Peyer's patch (tissue), 4 donors: ENCODE data around the gene MCRIP2. TPM values are rescaled to one million over a fixed set of nuclear protein-coding genes. Genes with fewer than 3 reads are reported as not detected.

Experiments
- DNase-seq, 3 donors: peaks; one replicate each; pipeline ENCODE4 v3.0.0-alpha.2; 2017 to 2019
- H3K27ac ChIP-seq, 4 donors: fragments of 200-600 bp; sonication (generic); one replicate each; pipeline ENCODE4 v1.5.1; 2016 to 2019
- H3K27me3 ChIP-seq, 2 donors: fragments of 200-600 bp; sonication (generic); one replicate each; pipeline ENCODE4 v1.5.1; 2019
- H3K36me3 ChIP-seq, 3 donors: fragments of 200-600 bp; sonication (generic); one replicate each; pipeline ENCODE4 v1.5.1; 2016 to 2019
- H3K4me1 ChIP-seq, 4 donors: fragments of 200-600 bp; sonication (generic); one replicate each; pipeline ENCODE4 v1.5.1; 2016 to 2019
- H3K4me3 ChIP-seq, 4 donors: fragments of 200-600 bp; sonication (generic); 1 replicate in 3 of 4; 2 replicates in 1 of 4; pipeline ENCODE4 v1.5.1; 2016 to 2019; ENCODE audit warnings: mild to moderate bottlenecking in 1 of 4
- H3K9me3 ChIP-seq, 4 donors: fragments of 200-600 bp; sonication (generic); one replicate each; pipeline ENCODE4 v1.5.1; 2016 to 2019; ENCODE audit warnings: mild to moderate bottlenecking in 1 of 4
- CTCF ChIP-seq, 6 experiments: fragments of 450-650 bp in 4 of 6; fragments of 200-600 bp in 2 of 6; sonication (generic) in 1 of 6; IDR thresholded peaks; one replicate each; pipeline ENCODE4 v1.5.1; 2017 to 2019; ENCODE audit warnings: antibody characterized with exemption in 6 of 6, mild to moderate bottlenecking in 3 of 6, moderate library complexity in 1 of 6
- POLR2A ChIP-seq, 2 donors: fragments of 450-650 bp; IDR thresholded peaks; one replicate each; pipeline ENCODE4 v1.5.1; 2017; ENCODE audit warnings: antibody characterized with exemption in 2 of 2, mild to moderate bottlenecking in 2 of 2, moderate library complexity in 2 of 2
- total RNA-seq, 4 donors: library from RNA; depleted of rRNA; stranded (reverse); fragments of >200 nt; gene quantifications; one replicate each; pipeline ENCODE4 v1.1.0, GENCODE V29; 2016

The MCRIP2 gene, protein sequence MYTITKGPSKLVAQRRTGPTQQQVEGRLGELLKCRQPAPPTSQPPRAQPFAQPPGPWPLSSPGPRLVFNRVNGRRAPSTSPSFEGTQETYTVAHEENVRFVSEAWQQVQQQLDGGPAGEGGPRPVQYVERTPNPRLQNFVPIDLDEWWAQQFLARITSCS
- total RNA-seq, result 100 to 1,000 TPM; 114 to 260 (median 222) TPM

DNA sequence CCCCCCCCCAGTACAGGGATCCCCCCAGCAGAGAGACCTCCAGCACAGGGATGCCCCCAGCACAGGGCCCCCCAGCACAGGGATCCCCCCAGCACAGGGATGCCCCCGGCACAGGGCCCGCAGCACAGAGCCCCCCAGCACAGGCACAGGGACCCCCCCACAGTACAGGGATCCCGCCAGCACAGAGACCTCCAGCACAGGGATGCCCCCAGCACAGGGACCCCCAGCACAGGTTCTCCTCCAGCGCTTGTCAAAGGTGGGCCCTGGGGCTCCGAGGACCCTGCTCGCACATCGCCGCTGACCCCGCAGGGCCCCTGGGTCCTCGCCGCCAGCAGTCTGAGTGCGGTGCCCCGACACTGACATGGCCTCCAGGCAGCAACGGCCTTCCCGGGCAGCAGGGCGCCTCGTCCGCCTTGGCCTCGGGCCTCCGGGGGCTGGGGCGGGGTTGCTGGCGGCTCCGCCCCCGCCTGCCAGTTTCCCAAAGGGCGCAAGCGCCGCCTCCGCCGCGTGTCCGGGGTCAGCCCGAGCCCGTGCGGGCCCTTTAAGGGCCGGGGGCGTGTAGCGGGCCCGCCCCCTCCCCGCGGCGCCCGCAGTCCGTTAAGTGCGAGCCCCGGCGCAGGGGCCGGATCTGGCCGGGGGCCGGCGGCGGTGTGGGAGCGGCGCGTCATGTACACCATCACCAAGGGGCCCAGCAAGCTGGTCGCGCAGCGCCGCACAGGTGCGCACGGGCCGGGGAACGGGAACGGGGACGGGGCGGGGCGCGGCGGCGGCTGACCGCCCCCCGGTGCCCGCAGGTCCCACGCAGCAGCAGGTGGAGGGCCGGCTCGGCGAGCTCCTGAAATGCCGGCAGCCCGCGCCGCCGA, at the start of gene MCRIP2:
TSS of gene MCRIP2 (plus strand) at position 503 of the 863 bp plus-strand sequence. CDS start at position 667, 164 bp downstream.
- Histone ChIP-seq H3K4me1 (peaks cover 0 to 35% (median 8%) of the 10 kb centered on the region in 4 donors), H3K27ac (peak within 1 kb of the TSS; percentile 90 to 99 (median 92)), H3K4me3 (peak within 1 kb of the TSS; percentile 70 to 98 (median 82)), H3K9me3 (no peaks in the 10 kb centered on the region), H3K27me3 (no peaks in the 10 kb centered on the region), H3K36me3 (no peaks in the 10 kb centered on the region)
- TF ChIP-seq POLR2A (IDR thresholded peaks at IDR 0.05), result peak; percentile 71 to 76
- TF ChIP-seq CTCF (IDR thresholded peaks at IDR 0.05), result peak in 1 of 6 experiments; percentile 3
- DNase-seq, result peak; percentile 80 to 94 (median 94)

- Histone ChIP-seq H3K9me3 (no peaks in the 10 kb centered on the region), H3K27me3 (no peaks in the 10 kb centered on the region), H3K4me1 (peaks cover 12 to 57% (median 20%) of the 10 kb centered on the region in 4 donors), H3K4me3 (peak overlapping the region in 2 of 4 donors; percentile 92 to 94), H3K27ac (peak overlapping the region in 3 of 4 donors; percentile 79 to 94 (median 93)), H3K36me3 (peaks cover 0 to 9% (median 0%) of the 10 kb centered on the region in 3 donors)
- DNase-seq, result no peak
- TF ChIP-seq CTCF (IDR thresholded peaks at IDR 0.05) (no peak), POLR2A (IDR thresholded peaks at IDR 0.05) (no peak)
Measured at GRCh38 chr16:591892-592517, 49.6 kb upstream of the MCRIP2 start.

DNA sequence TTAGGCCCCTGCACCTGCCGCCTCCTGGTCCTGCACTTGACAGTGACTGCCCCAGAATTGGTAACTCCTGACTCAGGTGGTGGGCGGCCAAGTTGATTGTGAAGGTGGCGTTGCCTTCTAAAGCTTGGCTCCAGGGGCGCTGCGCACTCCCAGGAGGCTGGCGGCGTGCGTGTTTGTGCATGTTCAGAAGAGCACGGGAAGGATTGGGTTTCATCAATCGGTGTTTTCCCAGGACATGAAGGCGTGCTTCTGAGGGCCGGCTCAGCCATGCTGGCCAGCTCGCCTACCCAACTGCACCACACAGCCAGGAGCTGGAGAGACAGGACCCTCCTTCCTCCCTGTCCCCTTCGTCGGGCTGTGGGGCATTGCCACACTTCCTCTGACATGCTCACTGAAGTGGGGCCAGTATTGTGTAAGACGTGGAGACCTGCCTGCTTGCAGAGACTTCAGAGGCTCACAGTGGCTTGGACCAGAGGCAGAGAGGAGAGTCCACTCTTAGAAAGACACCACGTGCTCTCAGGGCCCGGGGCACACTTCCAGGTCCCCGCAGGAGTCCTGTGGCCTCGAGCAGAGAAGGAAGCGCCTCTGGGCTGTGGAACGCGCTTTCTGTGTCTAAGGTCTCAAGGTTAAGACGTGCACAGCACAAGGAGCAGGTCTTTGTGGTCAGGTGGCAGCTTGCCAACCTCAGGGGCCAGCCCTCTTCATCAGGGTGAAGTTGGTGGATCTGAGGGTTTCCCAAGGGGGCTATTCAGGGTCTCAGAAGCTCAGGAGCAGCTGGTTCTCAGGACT, 48.9 kb upstream of the MCRIP2 start:
- TF ChIP-seq CTCF (IDR thresholded peaks at IDR 0.05), result no peak
- TF ChIP-seq POLR2A (IDR thresholded peaks at IDR 0.05), result peak in 1 of 2 donors; percentile 32
- Histone ChIP-seq H3K4me1 (peaks cover 12 to 50% (median 19%) of the 10 kb centered on the region in 4 donors), H3K9me3 (no peaks in the 10 kb centered on the region), H3K27me3 (no peaks in the 10 kb centered on the region), H3K4me3 (peak overlapping the region in 2 of 4 donors; percentile 92 to 94), H3K36me3 (peaks cover 0 to 13% (median 0%) of the 10 kb centered on the region in 3 donors), H3K27ac (peak overlapping the region in 3 of 4 donors; percentile 79 to 94 (median 93))
- DNase-seq, result peak in 2 of 3 donors; percentile 72 to 78

DNA sequence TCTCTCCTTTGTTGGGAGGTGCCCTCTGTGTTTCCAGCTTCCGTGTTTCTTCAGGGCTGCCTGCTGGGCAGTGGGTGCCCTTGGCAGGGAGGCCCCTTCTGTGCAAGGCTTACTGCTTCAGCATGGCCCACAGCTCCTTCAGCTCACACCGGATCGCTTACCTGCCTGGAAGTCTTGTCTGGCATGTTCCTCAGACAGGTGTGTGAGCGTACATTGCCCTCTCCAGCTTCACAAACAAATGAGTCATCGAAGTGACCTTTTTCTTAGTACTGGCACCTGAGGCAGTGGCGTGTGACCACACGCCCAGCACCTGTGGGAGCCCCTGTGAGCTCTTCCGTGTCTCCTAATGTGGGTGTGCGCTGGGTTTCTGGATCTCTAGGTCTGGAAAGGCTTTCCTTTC, 48.2 kb upstream of the MCRIP2 start:
- DNase-seq, result peak in 2 of 3 donors; percentile 77 to 84
- Histone ChIP-seq H3K4me1 (peaks cover 11 to 45% (median 13%) of the 10 kb centered on the region in 4 donors), H3K27me3 (no peaks in the 10 kb centered on the region), H3K36me3 (peaks cover 0 to 13% (median 0%) of the 10 kb centered on the region in 3 donors), H3K4me3 (peak overlapping the region in 2 of 4 donors; percentile 31 to 92), H3K9me3 (no peaks in the 10 kb centered on the region), H3K27ac (peak overlapping the region in 3 of 4 donors; percentile 79 to 94 (median 93))
- TF ChIP-seq CTCF (IDR thresholded peaks at IDR 0.05), result no peak
- peak; percentile 35 to 67 for TF ChIP-seq POLR2A (IDR thresholded peaks at IDR 0.05)
